ENCODE measurements around the gene TNC. TPM values are rescaled to one million over a fixed set of nuclear protein-coding genes. Genes with fewer than 3 reads are reported as not detected.
A peak's percentile ranks its signal among the peaks of the same experiment; 100 is the strongest.

Gene TNC
- total and polyA plus RNA-seq, 2 of the 4 experiments (the other 2 are of a cell fraction): 192 to 253 TPM

DNA sequence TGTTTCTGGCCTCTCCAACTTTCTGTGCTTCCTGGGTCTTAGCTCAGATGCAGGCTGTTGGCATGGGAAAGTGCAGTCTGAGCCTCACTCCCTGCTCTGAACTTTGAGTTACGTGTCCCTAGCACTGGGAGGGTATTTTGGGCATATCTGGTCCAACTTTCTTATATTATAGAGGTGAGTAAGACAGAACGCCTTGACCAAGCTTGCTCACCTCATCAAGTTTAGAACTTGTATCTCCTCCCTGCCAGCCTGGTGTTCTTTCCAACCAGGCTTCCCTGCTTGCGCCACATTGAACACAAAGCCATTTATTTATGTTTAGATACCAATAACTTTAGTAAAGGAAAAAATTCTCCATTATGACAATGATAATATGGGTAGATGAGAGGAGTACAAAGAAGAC, 33.2 kb downstream of the TNC start:
- peaks cover 10 to 19% of the 10 kb centered on the region in 2 experiments; a peak in 3 of 4 replicates for H3K79me1 ChIP-seq (ENCODE audit: low read depth in 1 of 2, low read length in 2 of 2)
- no peak overlapping the region for H4K91ac ChIP-seq (ENCODE audit: insufficient read depth, low read depth, low read length)
- H3K27me3 ChIP-seq (ENCODE audit: control insufficient read depth, insufficient read depth, low read length): no peaks in the 10 kb centered on the region
- H3K56ac ChIP-seq (ENCODE audit: extremely low read depth, insufficient read depth, low read length): no peak overlapping the region
- H4K8ac ChIP-seq (ENCODE audit: low read depth in 2 of 2, low read length in 2 of 2): no peak overlapping the region
- no peak overlapping the region for H3K4me2 ChIP-seq (ENCODE audit: low read depth, low read length)
- intact Hi-C loops (cut with micrococcal nuclease): no loop called here
- H2BK20ac ChIP-seq (ENCODE audit: low read depth, low read length): no peak overlapping the region
- H3K4ac ChIP-seq (ENCODE audit: low read depth, low read length): peak overlapping the region; percentile 33; the same call in 1 of the 2 replicates
- H4K20me1 ChIP-seq (ENCODE audit: insufficient read depth, low read length): peaks cover 8% of the 10 kb centered on the region; the same call in 1 of the 2 replicates
- no peak overlapping the region for H3K4me3 ChIP-seq (ENCODE audit: insufficient read depth, low read depth, low read length)
- dilution Hi-C loops (cut with HindIII; ENCODE audit: low sequenced_read_pairs, unreplicated experiment): no loop called here
- H2BK15ac ChIP-seq (ENCODE audit: low read depth, low read length): no peak overlapping the region
- peaks cover 13% of the 10 kb centered on the region for H3K9me1 ChIP-seq (ENCODE audit: insufficient read depth, low read length)
- no peak overlapping the region for H2AK5ac ChIP-seq (ENCODE audit: low read depth, low read length)
- no peak overlapping the region; the same call in 1 of the 2 replicates for H3K14ac ChIP-seq (replicated peaks; ENCODE audit: low read depth, low read length)
- no peak overlapping the region for H2AFZ ChIP-seq (replicated peaks; ENCODE audit: low read length, poor library complexity)
- no peak overlapping the region for H3K9ac ChIP-seq (ENCODE audit: low read depth, low read length)
- peaks cover 2% of the 10 kb centered on the region; the same call in 1 of the 2 replicates for H3K4me1 ChIP-seq (ENCODE audit: control insufficient read depth, insufficient read depth, low read length)
- ChIA-PET POLR2A (ENCODE audit: unreplicated experiment) (interaction anchor here (0.6 kb wide), 1 partner anchor 51 kb away, joined by 3 read pairs; no protein-coding TSS in a partner anchor), CTCF (no interaction called here)
- TF ChIP-seq FOS (IDR thresholded peaks at IDR 0.05; ENCODE audit: low read depth, low read length): no peak
- TF ChIP-seq, protein P1, sequence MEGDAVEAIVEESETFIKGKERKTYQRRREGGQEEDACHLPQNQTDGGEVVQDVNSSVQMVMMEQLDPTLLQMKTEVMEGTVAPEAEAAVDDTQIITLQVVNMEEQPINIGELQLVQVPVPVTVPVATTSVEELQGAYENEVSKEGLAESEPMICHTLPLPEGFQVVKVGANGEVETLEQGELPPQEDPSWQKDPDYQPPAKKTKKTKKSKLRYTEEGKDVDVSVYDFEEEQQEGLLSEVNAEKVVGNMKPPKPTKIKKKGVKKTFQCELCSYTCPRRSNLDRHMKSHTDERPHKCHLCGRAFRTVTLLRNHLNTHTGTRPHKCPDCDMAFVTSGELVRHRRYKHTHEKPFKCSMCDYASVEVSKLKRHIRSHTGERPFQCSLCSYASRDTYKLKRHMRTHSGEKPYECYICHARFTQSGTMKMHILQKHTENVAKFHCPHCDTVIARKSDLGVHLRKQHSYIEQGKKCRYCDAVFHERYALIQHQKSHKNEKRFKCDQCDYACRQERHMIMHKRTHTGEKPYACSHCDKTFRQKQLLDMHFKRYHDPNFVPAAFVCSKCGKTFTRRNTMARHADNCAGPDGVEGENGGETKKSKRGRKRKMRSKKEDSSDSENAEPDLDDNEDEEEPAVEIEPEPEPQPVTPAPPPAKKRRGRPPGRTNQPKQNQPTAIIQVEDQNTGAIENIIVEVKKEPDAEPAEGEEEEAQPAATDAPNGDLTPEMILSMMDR (conservative IDR thresholded peaks at IDR 0.05; ENCODE audit: low read depth, low read length): no peak
- TF ChIP-seq RAD21 (IDR thresholded peaks at IDR 0.05; ENCODE audit: low read length): no peak
- TF ChIP-seq MAZ (IDR thresholded peaks at IDR 0.05; ENCODE audit: borderline replicate concordance, low read depth, low read length): no peak
- no peak for TF ChIP-seq CEBPB (IDR thresholded peaks at IDR 0.05; ENCODE audit: low read depth, low read length)
- TF ChIP-seq RFX5 (IDR thresholded peaks at IDR 0.05; ENCODE audit: low read depth, low read length): no peak
- TF ChIP-seq RCOR1 (IDR thresholded peaks at IDR 0.05; ENCODE audit: insufficient replicate concordance, low read length): no peak
- TF ChIP-seq, protein P2, sequence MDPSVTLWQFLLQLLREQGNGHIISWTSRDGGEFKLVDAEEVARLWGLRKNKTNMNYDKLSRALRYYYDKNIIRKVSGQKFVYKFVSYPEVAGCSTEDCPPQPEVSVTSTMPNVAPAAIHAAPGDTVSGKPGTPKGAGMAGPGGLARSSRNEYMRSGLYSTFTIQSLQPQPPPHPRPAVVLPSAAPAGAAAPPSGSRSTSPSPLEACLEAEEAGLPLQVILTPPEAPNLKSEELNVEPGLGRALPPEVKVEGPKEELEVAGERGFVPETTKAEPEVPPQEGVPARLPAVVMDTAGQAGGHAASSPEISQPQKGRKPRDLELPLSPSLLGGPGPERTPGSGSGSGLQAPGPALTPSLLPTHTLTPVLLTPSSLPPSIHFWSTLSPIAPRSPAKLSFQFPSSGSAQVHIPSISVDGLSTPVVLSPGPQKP (IDR thresholded peaks at IDR 0.05; ENCODE audit: borderline replicate concordance, low read depth, low read length): no peak
- TF ChIP-seq MAFK (IDR thresholded peaks at IDR 0.05; ENCODE audit: low read depth, low read length): no peak
- TF ChIP-seq, protein P3, sequence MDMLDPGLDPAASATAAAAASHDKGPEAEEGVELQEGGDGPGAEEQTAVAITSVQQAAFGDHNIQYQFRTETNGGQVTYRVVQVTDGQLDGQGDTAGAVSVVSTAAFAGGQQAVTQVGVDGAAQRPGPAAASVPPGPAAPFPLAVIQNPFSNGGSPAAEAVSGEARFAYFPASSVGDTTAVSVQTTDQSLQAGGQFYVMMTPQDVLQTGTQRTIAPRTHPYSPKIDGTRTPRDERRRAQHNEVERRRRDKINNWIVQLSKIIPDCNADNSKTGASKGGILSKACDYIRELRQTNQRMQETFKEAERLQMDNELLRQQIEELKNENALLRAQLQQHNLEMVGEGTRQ (IDR thresholded peaks at IDR 0.05; ENCODE audit: low read depth, low read length): no peak
- no peak for TF ChIP-seq NFE2L2 (IDR thresholded peaks at IDR 0.05; ENCODE audit: low read depth, low read length)
- no peak for TF ChIP-seq BHLHE40 (IDR thresholded peaks at IDR 0.05; ENCODE audit: low read depth, low read length)
- TF ChIP-seq MXI1 (IDR thresholded peaks at IDR 0.05; ENCODE audit: borderline replicate concordance, low read depth, low read length): no peak
- no peak for TF ChIP-seq POLR2A (IDR thresholded peaks at IDR 0.05; ENCODE audit: low read depth, low read length)
- TF ChIP-seq CHD1 (IDR thresholded peaks at IDR 0.05; ENCODE audit: low read depth, low read length): no peak
- TF ChIP-seq SMC3 (IDR thresholded peaks at IDR 0.05; ENCODE audit: low read depth, low read length): no peak
- H3K36me3 ChIP-seq (ENCODE audit: control insufficient read depth, insufficient read depth, low read length): peaks cover 46% of the 10 kb centered on the region
- no peaks in the 10 kb centered on the region for H3K9me3 ChIP-seq (ENCODE audit: control insufficient read depth, insufficient read depth, low read length)
- H3K27ac ChIP-seq (ENCODE audit: insufficient read depth, low read length): no peak overlapping the region
- no peak overlapping the region for H2AK9ac ChIP-seq (replicated peaks; ENCODE audit: low read depth, low read length, poor library complexity)
- WGBS, 2 experiments (ENCODE audit: extremely low coverage in 2 of 2, insufficient read length in 1 of 2): no CpG with 5 or more reads among the region's 3 CpGs
- no peak overlapping the region for H2BK5ac ChIP-seq (ENCODE audit: low read depth, low read length, poor library complexity, severe bottlenecking)
- no peak overlapping the region for H3K18ac ChIP-seq (ENCODE audit: low read depth, low read length)
- in situ Hi-C loops (cut with MboI; ENCODE audit: low sequenced_read_pairs): no loop called here
- no peak overlapping the region; the same call in 1 of the 2 replicates for H3K23ac ChIP-seq (ENCODE audit: low read depth, low read length)
- H2BK120ac ChIP-seq (ENCODE audit: low read depth, low read length): no peak overlapping the region
- DNase-seq (no peak), ATAC-seq (ENCODE audit: low read depth) (no peak)
- no TSS peak for BruUV-seq (replicated peaks)
- H4K5ac ChIP-seq (ENCODE audit: low read depth, low read length): no peak overlapping the region

All from IMR-90 (cell line).